Epithelial cell of prostate (primary cell): ENCODE results near the gene DNAAF5.
A peak's percentile ranks its signal among the peaks of the same experiment; 100 is the strongest.
"Not testable (repeated sequence)": the region's sequence is repeated elsewhere in the genome, so short reads cannot be mapped to it uniquely, and the experiment has no call there.

ENCODE experiments used
- DNase-seq: peaks from one replicate; pipeline ENCODE4 v3.0.0-alpha.2; 2011; ENCODE audit warnings: low read depth, low spot score
- H3K27ac ChIP-seq: fragments of 450-650 bp; 2 replicates; pipeline ENCODE4 v1.5.1; 2017; ENCODE audit warnings: mild to moderate bottlenecking

The DNAAF5 gene

GRCh38 chr7:798921-799470 lies 72.5 kb downstream of the DNAAF5 start:
- DNase-seq, result no peak
- no peak overlapping the region for H3K27ac ChIP-seq

GRCh38 chr7:800692-801091 lies 74.2 kb downstream of the DNAAF5 start:
- no peak overlapping the region for H3K27ac ChIP-seq
- DNase-seq, result no peak

- not testable (repeated sequence) for H3K27ac ChIP-seq, DNase-seq
Observed at GRCh38 chr7:801351-801750, 74.9 kb downstream of the DNAAF5 start.

GRCh38 chr7:801940-802381 lies 75.5 kb downstream of the DNAAF5 start:
- no peak for DNase-seq
- no peak overlapping the region for H3K27ac ChIP-seq

- no peak for DNase-seq
- H3K27ac ChIP-seq, result no peak overlapping the region
Observed at GRCh38 chr7:802500-803242, 76.2 kb downstream of the DNAAF5 start.

GRCh38 chr7:803243-803635 lies 76.7 kb downstream of the DNAAF5 start:
- no peak overlapping the region for H3K27ac ChIP-seq
- DNase-seq, result no peak

GRCh38 chr7:803796-804195 lies 77.3 kb downstream of the DNAAF5 start:
- H3K27ac ChIP-seq, DNase-seq: not testable (repeated sequence)

GRCh38 chr7:805261-805660 lies 78.8 kb downstream of the DNAAF5 start:
- no peak for DNase-seq
- no peak overlapping the region for H3K27ac ChIP-seq

GRCh38 chr7:815284-816216 lies 89.1 kb downstream of the DNAAF5 start:
- H3K27ac ChIP-seq, result no peak overlapping the region
- no peak for DNase-seq

GRCh38 chr7:816300-816750 lies 89.8 kb downstream of the DNAAF5 start:
- peak; percentile 90 for DNase-seq
- peak overlapping the region; percentile 64 for H3K27ac ChIP-seq

- no peak for DNase-seq
Observed at GRCh38 chr7:816751-817671, 90.5 kb downstream of the DNAAF5 start.

GRCh38 chr7:818031-818699 lies 91.7 kb downstream of the DNAAF5 start:
- DNase-seq, result peak; percentile 22
- H3K27ac ChIP-seq, result peak overlapping the region; percentile 64

More at GRCh38 chr7:816751-817671, 90.5 kb downstream of the DNAAF5 start:
- H3K27ac ChIP-seq, result peak overlapping the region; percentile 64

- DNase-seq, result no peak
Observed at GRCh38 chr7:820341-820740, 93.8 kb downstream of the DNAAF5 start.

GRCh38 chr7:821688-822087 lies 95.2 kb downstream of the DNAAF5 start:
- H3K27ac ChIP-seq, result no peak overlapping the region
- no peak for DNase-seq

More at GRCh38 chr7:820341-820740, 93.8 kb downstream of the DNAAF5 start:
- no peak overlapping the region for H3K27ac ChIP-seq

- DNase-seq, result no peak
- peak overlapping the region; percentile 55 for H3K27ac ChIP-seq
Observed at GRCh38 chr7:822692-823276, 96.3 kb downstream of the DNAAF5 start.

GRCh38 chr7:823649-824048 lies 97.2 kb downstream of the DNAAF5 start:
- peak overlapping the region; percentile 55 for H3K27ac ChIP-seq
- DNase-seq, result no peak

GRCh38 chr7:824081-824480 lies 97.6 kb downstream of the DNAAF5 start:
- peak overlapping the region; percentile 55 for H3K27ac ChIP-seq
- no peak for DNase-seq

GRCh38 chr7:824664-825063 lies 98.2 kb downstream of the DNAAF5 start:
- no peak for DNase-seq
- peak overlapping the region; percentile 55 for H3K27ac ChIP-seq

GRCh38 chr7:825386-825785 lies 98.9 kb downstream of the DNAAF5 start:
- H3K27ac ChIP-seq, result no peak overlapping the region
- no peak for DNase-seq
